Neural cell (in vitro differentiated cells): Measurements from ENCODE around the gene TTLL12. TPM values are rescaled to one million over a fixed set of nuclear protein-coding genes. Genes with fewer than 3 reads are reported as not detected.

Source experiments
- H2AFZ ChIP-seq: fragments of 200-600, 300-800 bp; sonication (generic), shearing (Covaris generic); 2 replicates; pipeline ENCODE4 v1.6.0; 2014; ENCODE audit warnings: low read depth, mild to moderate bottlenecking, antibody characterized with exemption, low read length, moderate library complexity
- H3F3A ChIP-seq: fragments of 200-600 bp; shearing (Covaris generic); 2 replicates; pipeline ENCODE4 v1.6.1; 2016; ENCODE audit warnings: mild to moderate bottlenecking, moderate library complexity, mixed read lengths, antibody characterized with exemption, low read length; ENCODE audit not compliant: insufficient read depth, poor library complexity, severe bottlenecking
- H3K27ac ChIP-seq: fragments of 200-600, 300-800 bp; sonication (generic), shearing (Covaris generic); 2 replicates; pipeline ENCODE4 v1.5.1; 2014; ENCODE audit warnings: mild to moderate bottlenecking, low read length, moderate library complexity
- H3K27me3 ChIP-seq: fragments of 300-800, 200-600 bp; sonication (generic), shearing (Covaris generic); 2 replicates; pipeline ENCODE4 v1.6.0; 2014; ENCODE audit warnings: mild to moderate bottlenecking, low read depth, low read length, moderate library complexity; ENCODE audit not compliant: insufficient read depth
- H3K36me3 ChIP-seq: fragments of 300-800, 200-600 bp; sonication (generic), shearing (Covaris generic); 2 replicates; pipeline ENCODE4 v1.5.1; 2014; ENCODE audit warnings: mild to moderate bottlenecking, antibody characterized with exemption, low read length, moderate library complexity; ENCODE audit not compliant: insufficient read depth
- H3K4me2 ChIP-seq: fragments of 300-800, 200-600 bp; sonication (generic), shearing (Covaris generic); 2 replicates; pipeline ENCODE4 v1.6.0; 2014; ENCODE audit warnings: mild to moderate bottlenecking, low read length
- H3K4me3 ChIP-seq: fragments of 300-800, 200-600 bp; sonication (generic), shearing (Covaris generic); 2 replicates; pipeline ENCODE4 v1.5.1; 2014; ENCODE audit warnings: mild to moderate bottlenecking, low read length, moderate library complexity
- H3K79me2 ChIP-seq: fragments of 200-600 bp; shearing (Covaris generic); replicated peaks from 2 replicates; pipeline ENCODE4 v1.6.0; 2014; ENCODE audit warnings: mild to moderate bottlenecking, low read length, moderate library complexity; ENCODE audit not compliant: insufficient read depth
- H3K9ac ChIP-seq: fragments of 300-800, 200-600 bp; sonication (generic), shearing (Covaris generic); 2 replicates; pipeline ENCODE4 v1.6.1; 2016; ENCODE audit warnings: mild to moderate bottlenecking, low read length, mixed read lengths
- H3K9me2 ChIP-seq: fragments of 200-600 bp; shearing (Covaris generic); 2 replicates; pipeline ENCODE4 v1.6.1; 2016; ENCODE audit warnings: mild to moderate bottlenecking, low read length, mixed read lengths; ENCODE audit not compliant: insufficient read depth
- H3K9me3 ChIP-seq: fragments of 200-600, 300-800 bp; sonication (generic), shearing (Covaris generic); 2 replicates; pipeline ENCODE4 v1.6.1; 2016; ENCODE audit warnings: mild to moderate bottlenecking, mixed run types, low read length, moderate library complexity, mixed read lengths
- H4K20me1 ChIP-seq: fragments of 200-600 bp; shearing (Covaris generic); 2 replicates; pipeline ENCODE4 v1.6.1; 2016; ENCODE audit warnings: mild to moderate bottlenecking, mixed run types; ENCODE audit not compliant: insufficient read depth
- EP300 ChIP-seq: fragments of 450-650 bp; conservative IDR thresholded peaks from 2 replicates; pipeline ENCODE4 v1.6.1; 2014; ENCODE audit warnings: antibody characterized with exemption, mild to moderate bottlenecking, moderate library complexity; ENCODE audit not compliant: poor library complexity, severe bottlenecking
- EZH2 ChIP-seq: fragments of 200-600, 300-800 bp; shearing (Covaris generic), sonication (generic); IDR thresholded peaks from 2 replicates; pipeline ENCODE4 v1.6.1; 2014; ENCODE audit warnings: antibody characterized with exemption, low read length, borderline replicate concordance, mild to moderate bottlenecking; ENCODE audit not compliant: insufficient read depth, poor library complexity, severe bottlenecking
- MXI1 ChIP-seq: fragments of 450-650 bp; conservative IDR thresholded peaks from 2 replicates; pipeline ENCODE4 v1.6.1; 2014; ENCODE audit warnings: antibody characterized with exemption, mild to moderate bottlenecking; ENCODE audit not compliant: poor library complexity, severe bottlenecking
- POLR2AphosphoS5 ChIP-seq: IDR thresholded peaks from 2 replicates; pipeline ENCODE4 v1.6.1; 2012
- RAD21 ChIP-seq: fragments of 450-650 bp; conservative IDR thresholded peaks from 2 replicates; pipeline ENCODE4 v1.6.1; 2014; ENCODE audit warnings: antibody characterized with exemption, mild to moderate bottlenecking, moderate library complexity
- REST ChIP-seq: IDR thresholded peaks from 2 replicates; pipeline ENCODE4 v1.6.1; 2012; ENCODE audit warnings: borderline replicate concordance
- SMC3 ChIP-seq: fragments of 450-650 bp; conservative IDR thresholded peaks from 2 replicates; pipeline ENCODE4 v1.6.1; 2014; ENCODE audit warnings: antibody characterized with exemption, mild to moderate bottlenecking, moderate library complexity; ENCODE audit not compliant: poor library complexity
- TAF1 ChIP-seq: IDR thresholded peaks from 2 replicates; pipeline ENCODE4 v1.6.1; 2012; ENCODE audit warnings: low read depth
- polyA minus RNA-seq: library from RNA; depleted of rRNA, polyadenylated mRNA; stranded (reverse); fragments of >200 nt; gene quantifications from 2 replicates; pipeline ENCODE4 v1.2.3, GENCODE V29; 2014
- polyA plus RNA-seq: library from polyadenylated mRNA; depleted of rRNA; stranded (reverse); fragments of >200 nt; gene quantifications from 2 replicates; pipeline ENCODE4 v1.2.3, GENCODE V29; 2014
- TF ChIP-seq, protein P1 (sequence below): fragments of 450-650 bp; IDR thresholded peaks from 2 replicates; pipeline ENCODE4 v1.5.1; 2014; ENCODE audit warnings: antibody characterized with exemption, mild to moderate bottlenecking, moderate library complexity; ENCODE audit not compliant: poor library complexity, severe bottlenecking

Gene TTLL12
- 22.2 and 24.1 TPM in 2 replicates for polyA plus RNA-seq
- polyA minus RNA-seq = 25.0 and 27.5 TPM in 2 replicates

DNA sequence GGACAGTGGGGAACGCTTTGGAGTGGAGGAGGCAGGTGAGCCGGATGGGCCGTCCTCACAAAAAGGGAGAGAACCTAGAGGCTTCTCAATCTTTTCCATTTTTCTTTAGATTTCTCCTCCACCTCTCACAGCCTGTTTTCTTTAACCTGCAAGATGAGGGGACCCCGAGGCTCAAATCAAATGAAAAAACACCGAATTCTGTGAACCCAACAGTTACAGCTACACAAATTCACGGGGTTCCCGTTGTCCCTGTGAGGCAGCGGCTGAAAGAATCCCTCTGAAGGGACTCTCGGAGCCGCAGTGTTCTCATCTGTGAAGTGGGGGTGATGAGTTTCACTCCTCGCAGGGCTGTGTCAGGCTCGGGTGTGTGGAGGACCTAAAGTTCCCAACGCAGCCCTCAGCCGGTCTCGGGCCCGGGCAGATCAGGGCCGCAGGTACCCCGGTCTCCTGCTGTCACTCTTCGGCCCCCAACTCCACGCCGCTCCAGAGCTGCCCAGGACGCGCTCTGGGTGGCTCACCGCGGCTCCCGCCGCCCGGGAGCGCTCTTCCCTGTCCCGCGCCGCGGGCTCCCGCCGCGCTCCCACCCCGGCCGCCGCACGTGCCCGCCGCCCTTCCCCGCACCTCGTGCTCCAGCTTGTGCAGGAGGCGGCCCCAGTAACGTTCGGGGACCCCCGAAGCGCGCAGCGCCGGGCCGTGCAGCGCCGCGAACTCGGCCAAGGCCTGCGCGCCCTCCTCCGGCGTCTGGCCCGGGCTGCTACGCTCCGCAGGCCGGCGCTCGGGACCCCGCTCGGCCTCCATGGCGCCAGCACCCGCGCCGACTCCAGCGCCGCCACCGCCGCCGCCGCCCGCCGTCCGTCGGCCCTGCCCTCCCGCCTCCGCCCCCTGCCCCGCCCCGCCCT lies at the start of gene TTLL12:
Gene TTLL12, minus strand, starts transcription at position 863 of the 899 bp plus-strand sequence. Its CDS starts 65 bp downstream, at position 798.
- no peak for TF ChIP-seq EZH2
- peak; percentile 42 for TF ChIP-seq POLR2AphosphoS5
- TF ChIP-seq TAF1 = no peak
- TF ChIP-seq EP300 = peak; percentile 47
- TF ChIP-seq, protein P1, sequence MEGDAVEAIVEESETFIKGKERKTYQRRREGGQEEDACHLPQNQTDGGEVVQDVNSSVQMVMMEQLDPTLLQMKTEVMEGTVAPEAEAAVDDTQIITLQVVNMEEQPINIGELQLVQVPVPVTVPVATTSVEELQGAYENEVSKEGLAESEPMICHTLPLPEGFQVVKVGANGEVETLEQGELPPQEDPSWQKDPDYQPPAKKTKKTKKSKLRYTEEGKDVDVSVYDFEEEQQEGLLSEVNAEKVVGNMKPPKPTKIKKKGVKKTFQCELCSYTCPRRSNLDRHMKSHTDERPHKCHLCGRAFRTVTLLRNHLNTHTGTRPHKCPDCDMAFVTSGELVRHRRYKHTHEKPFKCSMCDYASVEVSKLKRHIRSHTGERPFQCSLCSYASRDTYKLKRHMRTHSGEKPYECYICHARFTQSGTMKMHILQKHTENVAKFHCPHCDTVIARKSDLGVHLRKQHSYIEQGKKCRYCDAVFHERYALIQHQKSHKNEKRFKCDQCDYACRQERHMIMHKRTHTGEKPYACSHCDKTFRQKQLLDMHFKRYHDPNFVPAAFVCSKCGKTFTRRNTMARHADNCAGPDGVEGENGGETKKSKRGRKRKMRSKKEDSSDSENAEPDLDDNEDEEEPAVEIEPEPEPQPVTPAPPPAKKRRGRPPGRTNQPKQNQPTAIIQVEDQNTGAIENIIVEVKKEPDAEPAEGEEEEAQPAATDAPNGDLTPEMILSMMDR = peak; percentile 48
- no peak for TF ChIP-seq RAD21
- TF ChIP-seq MXI1 = peak; percentile 98
- TF ChIP-seq SMC3 = peak; percentile 41
- TF ChIP-seq REST = no peak
- H3K27me3 ChIP-seq = no peaks in the 10 kb centered on the region
- peak within 1 kb of the TSS; percentile 84 for H2AFZ ChIP-seq
- no peaks in the 10 kb centered on the region for H3K36me3 ChIP-seq
- H3K9me2 ChIP-seq = no peaks in the 10 kb centered on the region
- H3K9me3 ChIP-seq = no peaks in the 10 kb centered on the region
- H3K27ac ChIP-seq = peak within 1 kb of the TSS; percentile 80
- H4K20me1 ChIP-seq = no peaks in the 10 kb centered on the region
- no peaks in the 10 kb centered on the region for H3F3A ChIP-seq
- H3K4me2 ChIP-seq = peak within 1 kb of the TSS; percentile 91
- H3K9ac ChIP-seq = peak within 1 kb of the TSS; percentile 61
- H3K79me2 ChIP-seq = no peaks in the 10 kb centered on the region
- peak within 1 kb of the TSS; percentile 79 for H3K4me3 ChIP-seq

DNA sequence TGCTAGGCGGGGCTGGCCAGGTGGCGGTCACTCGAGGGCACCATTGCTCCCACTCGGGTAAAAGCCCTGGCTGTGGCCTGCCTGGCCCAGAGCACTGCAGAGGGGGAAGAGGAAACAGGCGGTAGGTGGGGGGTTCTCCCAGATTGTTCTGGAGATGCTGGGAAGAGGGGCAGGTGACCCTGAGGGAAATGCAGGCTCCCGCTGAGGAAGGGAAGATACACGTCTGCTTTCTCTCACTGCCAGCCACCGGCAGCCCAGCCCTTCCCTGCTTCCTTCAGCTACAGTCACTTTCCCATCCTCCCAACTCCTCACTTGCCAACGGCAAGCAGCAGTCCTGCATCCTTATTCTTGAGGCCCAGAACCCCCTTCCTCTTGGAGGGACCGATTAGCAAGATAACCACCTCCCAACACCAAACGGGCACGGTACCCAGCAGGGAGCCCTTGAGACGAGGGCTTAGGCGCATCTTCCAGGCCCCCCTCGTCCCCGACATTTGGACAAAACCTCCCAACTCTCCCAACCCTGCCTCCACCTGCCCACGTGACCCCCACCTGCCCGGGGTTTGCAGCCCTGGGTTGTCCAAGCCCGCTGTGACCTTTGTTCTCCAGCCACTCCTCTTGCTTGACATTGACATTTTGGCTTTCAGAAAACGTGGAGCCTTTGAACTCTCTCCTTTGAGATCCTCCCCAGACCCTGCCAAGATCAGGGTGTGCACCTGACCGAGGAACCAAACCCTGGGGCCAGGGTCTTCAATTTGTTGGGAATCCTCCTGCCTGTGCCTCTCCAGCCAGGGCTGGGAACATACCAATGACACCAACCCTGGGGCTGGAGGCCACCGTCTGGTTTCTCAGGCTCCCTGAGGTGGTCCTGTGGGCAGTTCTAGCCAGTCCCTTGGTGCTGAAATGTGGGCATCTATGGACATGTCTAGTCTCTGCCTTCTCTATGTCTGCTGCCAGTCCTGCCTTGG lies 48.8 kb upstream of the TTLL12 start:
- H3K9me3 ChIP-seq = no peaks in the 10 kb centered on the region
- no peak for TF ChIP-seq SMC3
- TF ChIP-seq REST = no peak
- TF ChIP-seq POLR2AphosphoS5 = no peak
- TF ChIP-seq, protein P1 = no peak
- no peak for TF ChIP-seq MXI1
- TF ChIP-seq RAD21 = no peak
- TF ChIP-seq TAF1 = no peak
- TF ChIP-seq EZH2 = no peak
- H3K4me2 ChIP-seq = no peak overlapping the region

More for the DNA sequence above, 48.8 kb upstream of the TTLL12 start:
- Histone ChIP-seq H3K36me3 (no peaks in the 10 kb centered on the region), H3K9me2 (no peaks in the 10 kb centered on the region), H3K27me3 (no peaks in the 10 kb centered on the region), H3K4me3 (no peak overlapping the region), H3K9ac (no peak overlapping the region), H3K27ac (no peak overlapping the region), H4K20me1 (no peaks in the 10 kb centered on the region), H3F3A (no peaks in the 10 kb centered on the region), H2AFZ (no peak overlapping the region), H3K79me2 (no peaks in the 10 kb centered on the region)
